HEK293 (cell line): Measurements from ENCODE around the gene INA.

Experiments
- CTCF ChIA-PET: fragments of 350-600 bp; formaldehyde crosslinking; extraction: SDS; loops from one replicate; lab custom pipeline; 2021; ENCODE audit warnings: antibody characterized with exemption; lab: Yijun Ruan, JAX
- POLR2A ChIA-PET: fragments of 300-600 bp; formaldehyde crosslinking; extraction: SDS; loops from one replicate; lab custom pipeline; 2020; ENCODE audit warnings: antibody characterized with exemption, inconsistent platforms; lab: Yijun Ruan, JAX
- H3K27ac ChIP-seq: fragments of 200-500 bp; sonication (Bioruptor generic); 2 replicates; pipeline ENCODE4 v1.5.1; 2014; ENCODE audit warnings: low read depth, low read length, control low read depth, inconsistent platforms; ENCODE audit errors: extremely low read depth
- H3K36me3 ChIP-seq, 2 experiments: fragments of 200-500 bp in 1 of 2; sonication (Bioruptor generic) in 1 of 2; 1 replicate in 1 of 2; 2 replicates in 1 of 2; pipeline ENCODE4 v1.5.1; 2014 to 2017; ENCODE audit warnings: inconsistent platforms in 2 of 2, low read length in 2 of 2; ENCODE audit not compliant: control insufficient read depth in 2 of 2, insufficient read depth in 1 of 2
- H3K4me1 ChIP-seq: fragments of 200-500 bp; sonication (Bioruptor generic); 2 replicates; pipeline ENCODE4 v1.5.1; 2014; ENCODE audit warnings: mild to moderate bottlenecking, low read length, inconsistent platforms; ENCODE audit not compliant: control insufficient read depth, insufficient read depth
- H3K4me3 ChIP-seq: 2 replicates; pipeline ENCODE4 v1.5.1; 2011; ENCODE audit warnings: low read depth, mild to moderate bottlenecking, control low read depth, low read length, moderate library complexity
- H3K9me3 ChIP-seq: fragments of 200-500 bp; sonication (Bioruptor generic); 2 replicates; pipeline ENCODE4 v1.5.1; 2014; ENCODE audit warnings: low read depth, low read length, inconsistent platforms; ENCODE audit not compliant: control insufficient read depth, insufficient read depth
- BCL11B ChIP-seq: fragments of 450-650 bp; formaldehyde crosslinking; IDR thresholded peaks from 2 replicates; pipeline ENCODE4 v1.5.1; 2016; ENCODE audit warnings: low read depth, missing biosample characterization, missing genetic modification characterization
- GLI4 ChIP-seq: fragments of 450-650 bp; formaldehyde crosslinking; IDR thresholded peaks from 2 replicates; pipeline ENCODE4 v1.5.1; 2016; ENCODE audit warnings: missing biosample characterization, missing genetic modification characterization
- KLF9 ChIP-seq: fragments of 450-650 bp; formaldehyde crosslinking; IDR thresholded peaks from 2 replicates; pipeline ENCODE4 v1.5.1; 2016; ENCODE audit warnings: missing biosample characterization, missing genetic modification characterization, low read depth
- PRDM1 ChIP-seq: fragments of 450-650 bp; formaldehyde crosslinking; IDR thresholded peaks from 2 replicates; pipeline ENCODE4; 2016; ENCODE audit warnings: missing biosample characterization, missing genetic modification characterization
- REST ChIP-seq: fragments of 450-650 bp; formaldehyde crosslinking; IDR thresholded peaks from 2 replicates; pipeline ENCODE4 v1.5.1; 2016; ENCODE audit warnings: missing biosample characterization, missing genetic modification characterization
- SP7 ChIP-seq: fragments of 450-650 bp; formaldehyde crosslinking; IDR thresholded peaks from 2 replicates; pipeline ENCODE4 v1.5.1; 2016; ENCODE audit warnings: missing biosample characterization, missing genetic modification characterization
- ZBTB8A ChIP-seq: fragments of 450-650 bp; formaldehyde crosslinking; IDR thresholded peaks from 2 replicates; pipeline ENCODE4 v1.5.1; 2016; ENCODE audit warnings: missing biosample characterization, missing genetic modification characterization
- ZFP69B ChIP-seq: fragments of 450-650 bp; formaldehyde crosslinking; IDR thresholded peaks from 2 replicates; pipeline ENCODE4 v1.5.1; 2016; ENCODE audit warnings: missing biosample characterization, missing genetic modification characterization
- ZNF138 ChIP-seq: fragments of 450-650 bp; formaldehyde crosslinking; IDR thresholded peaks from 2 replicates; pipeline ENCODE4 v1.5.1; 2016; ENCODE audit warnings: missing biosample characterization, missing genetic modification characterization, borderline replicate concordance
- ZNF175 ChIP-seq: fragments of 450-650 bp; formaldehyde crosslinking; IDR thresholded peaks from 2 replicates; pipeline ENCODE4 v1.5.1; 2016; ENCODE audit warnings: missing biosample characterization, missing genetic modification characterization
- ZNF248 ChIP-seq: fragments of 450-650 bp; formaldehyde crosslinking; IDR thresholded peaks from 2 replicates; pipeline ENCODE4 v1.5.1; 2017; ENCODE audit warnings: missing biosample characterization, missing genetic modification characterization
- ZNF292 ChIP-seq: fragments of 450-650 bp; formaldehyde crosslinking; IDR thresholded peaks from 2 replicates; pipeline ENCODE4 v1.5.1; 2016; ENCODE audit warnings: low read depth, missing biosample characterization, missing genetic modification characterization, borderline replicate concordance
- ZNF335 ChIP-seq: fragments of 450-650 bp; formaldehyde crosslinking; conservative IDR thresholded peaks from 2 replicates; pipeline ENCODE4 v1.5.1; 2016; ENCODE audit warnings: missing biosample characterization, missing genetic modification characterization
- ZNF362 ChIP-seq: fragments of 450-650 bp; formaldehyde crosslinking; IDR thresholded peaks from 2 replicates; pipeline ENCODE4 v1.5.1; 2016; ENCODE audit warnings: missing biosample characterization, missing genetic modification characterization
- ZNF366 ChIP-seq: fragments of 450-650 bp; formaldehyde crosslinking; conservative IDR thresholded peaks from 2 replicates; pipeline ENCODE4 v1.5.1; 2016; ENCODE audit warnings: missing biosample characterization, missing genetic modification characterization
- ZNF513 ChIP-seq: fragments of 450-650 bp; IDR thresholded peaks from 2 replicates; pipeline ENCODE4 v1.5.1; 2018; ENCODE audit warnings: missing biosample characterization, missing genetic modification characterization
- ZNF518A ChIP-seq: fragments of 450-650 bp; formaldehyde crosslinking; conservative IDR thresholded peaks from 2 replicates; pipeline ENCODE4 v1.5.1; 2016; ENCODE audit warnings: low read depth, missing biosample characterization, missing genetic modification characterization
- ZNF555 ChIP-seq: fragments of 450-650 bp; formaldehyde crosslinking; conservative IDR thresholded peaks from 2 replicates; pipeline ENCODE4 v1.5.1; 2017; ENCODE audit warnings: missing biosample characterization, mild to moderate bottlenecking, missing genetic modification characterization, inconsistent platforms
- ZNF600 ChIP-seq: fragments of 450-650 bp; formaldehyde crosslinking; IDR thresholded peaks from 2 replicates; pipeline ENCODE4 v1.5.1; 2016; ENCODE audit warnings: missing biosample characterization, missing genetic modification characterization
- ZNF621 ChIP-seq: fragments of 450-650 bp; formaldehyde crosslinking; IDR thresholded peaks from 2 replicates; pipeline ENCODE4 v1.5.1; 2017; ENCODE audit warnings: missing biosample characterization, missing genetic modification characterization
- ZNF629 ChIP-seq: fragments of 450-650 bp; formaldehyde crosslinking; IDR thresholded peaks from 2 replicates; pipeline ENCODE4 v1.5.1; 2017; ENCODE audit warnings: missing biosample characterization, missing genetic modification characterization
- ZNF660 ChIP-seq: fragments of 450-650 bp; IDR thresholded peaks from 2 replicates; pipeline ENCODE4 v1.5.1; 2018; ENCODE audit warnings: missing biosample characterization, mild to moderate bottlenecking, missing genetic modification characterization
- ZSCAN30 ChIP-seq: fragments of 450-650 bp; IDR thresholded peaks from 2 replicates; pipeline ENCODE4 v1.5.1; 2018; ENCODE audit warnings: missing biosample characterization, mild to moderate bottlenecking, missing genetic modification characterization, moderate library complexity
- TF ChIP-seq, protein P1 (sequence below): fragments of 450-650 bp; formaldehyde crosslinking; IDR thresholded peaks from 2 replicates; pipeline ENCODE4 v1.5.1; 2017; ENCODE audit warnings: missing biosample characterization, missing genetic modification characterization
- TF ChIP-seq, protein P2 (sequence below): fragments of 450-650 bp; formaldehyde crosslinking; IDR thresholded peaks from 2 replicates; pipeline ENCODE4 v1.5.1; 2016; ENCODE audit warnings: missing biosample characterization, missing genetic modification characterization

Gene INA

GRCh38 chr10:103273041-103273441, 3.9 kb upstream of the INA start:
- Histone ChIP-seq H3K27ac (no peak overlapping the region), H3K36me3 (no peaks in the 10 kb centered on the region), H3K4me3 (no peak overlapping the region), H3K4me1 (0 out of 2 replicates have a peak, but pooled peaks cover 3% of the 10 kb centered on the region), H3K9me3 (no peaks in the 10 kb centered on the region)
- CTCF ChIA-PET = no interaction called here
- POLR2A ChIA-PET = no interaction called here
- TF ChIP-seq REST (tag by site-specific recombination) = 0 out of 2 replicates have a peak, but pooled peaks have one; percentile 19
- TF ChIP-seq ZNF292 = no peak
- TF ChIP-seq ZNF513 (tag by site-specific recombination) = no peak
- TF ChIP-seq ZFP69B (tag by site-specific recombination) = no peak
- TF ChIP-seq, protein P1, sequence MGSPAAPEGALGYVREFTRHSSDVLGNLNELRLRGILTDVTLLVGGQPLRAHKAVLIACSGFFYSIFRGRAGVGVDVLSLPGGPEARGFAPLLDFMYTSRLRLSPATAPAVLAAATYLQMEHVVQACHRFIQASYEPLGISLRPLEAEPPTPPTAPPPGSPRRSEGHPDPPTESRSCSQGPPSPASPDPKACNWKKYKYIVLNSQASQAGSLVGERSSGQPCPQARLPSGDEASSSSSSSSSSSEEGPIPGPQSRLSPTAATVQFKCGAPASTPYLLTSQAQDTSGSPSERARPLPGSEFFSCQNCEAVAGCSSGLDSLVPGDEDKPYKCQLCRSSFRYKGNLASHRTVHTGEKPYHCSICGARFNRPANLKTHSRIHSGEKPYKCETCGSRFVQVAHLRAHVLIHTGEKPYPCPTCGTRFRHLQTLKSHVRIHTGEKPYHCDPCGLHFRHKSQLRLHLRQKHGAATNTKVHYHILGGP (tag by site-specific recombination) = no peak
- TF ChIP-seq PRDM1 (tag by site-specific recombination) = peak; percentile 94
- no peak for TF ChIP-seq ZNF248 (tag by site-specific recombination)
- TF ChIP-seq, protein P2, sequence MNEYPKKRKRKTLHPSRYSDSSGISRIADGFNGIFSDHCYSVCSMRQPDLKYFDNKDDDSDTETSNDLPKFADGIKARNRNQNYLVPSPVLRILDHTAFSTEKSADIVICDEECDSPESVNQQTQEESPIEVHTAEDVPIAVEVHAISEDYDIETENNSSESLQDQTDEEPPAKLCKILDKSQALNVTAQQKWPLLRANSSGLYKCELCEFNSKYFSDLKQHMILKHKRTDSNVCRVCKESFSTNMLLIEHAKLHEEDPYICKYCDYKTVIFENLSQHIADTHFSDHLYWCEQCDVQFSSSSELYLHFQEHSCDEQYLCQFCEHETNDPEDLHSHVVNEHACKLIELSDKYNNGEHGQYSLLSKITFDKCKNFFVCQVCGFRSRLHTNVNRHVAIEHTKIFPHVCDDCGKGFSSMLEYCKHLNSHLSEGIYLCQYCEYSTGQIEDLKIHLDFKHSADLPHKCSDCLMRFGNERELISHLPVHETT (tag by site-specific recombination) = 0 out of 2 replicates have a peak, but pooled peaks have one; percentile 16
- peak; percentile 69; the same call in 1 of the 2 replicates for TF ChIP-seq ZNF660 (tag by site-specific recombination)
- TF ChIP-seq ZSCAN30 (tag by site-specific recombination) = no peak
- peak; percentile 62 for TF ChIP-seq ZNF600 (tag by site-specific recombination)
- no peak for TF ChIP-seq ZNF555 (tag by site-specific recombination)
- no peak for TF ChIP-seq ZNF138
- peak; percentile 35; the same call in 1 of the 2 replicates for TF ChIP-seq ZNF335 (tag by site-specific recombination)
- peak; percentile 53; the same call in 1 of the 2 replicates for TF ChIP-seq SP7
- no peak for TF ChIP-seq ZNF621 (tag by site-specific recombination)
- 0 out of 2 replicates have a peak, but pooled peaks have one; percentile 28 for TF ChIP-seq ZNF366 (tag by site-specific recombination)
- TF ChIP-seq ZNF175 (tag by site-specific recombination) = no peak
- peak; percentile 48; the same call in 1 of the 2 replicates for TF ChIP-seq ZNF629 (tag by site-specific recombination)
- TF ChIP-seq KLF9 (tag by site-specific recombination) = no peak
- no peak for TF ChIP-seq GLI4 (tag by site-specific recombination)
- TF ChIP-seq ZBTB8A (tag by site-specific recombination) = no peak
- TF ChIP-seq ZNF362 (tag by site-specific recombination) = peak; percentile 87
- TF ChIP-seq BCL11B (tag by site-specific recombination) = no peak
- no peak for TF ChIP-seq ZNF518A (tag by site-specific recombination)
